WTC11 (cell line): ENCODE data around the gene MED12L.

Experiments
- CTCF ChIP-seq: fragments of 200-600 bp; IDR thresholded peaks from 2 replicates; pipeline ENCODE4 v1.8.0; 2022; ENCODE audit warnings: antibody characterized with exemption
- NFATC4 ChIP-seq: fragments of 250-450 bp; sonication (Bioruptor Pico); IDR thresholded peaks from 2 replicates; pipeline ENCODE4 v1.9.0; 2021; ENCODE audit warnings: mild to moderate bottlenecking
- SP1 ChIP-seq: sonication (generic); formaldehyde crosslinking; conservative IDR thresholded peaks from 2 replicates; pipeline ENCODE4 v1.8.1; 2022; ENCODE audit warnings: missing genetic modification reagents
- TF ChIP-seq, protein P1 (sequence below): sonication (generic); formaldehyde crosslinking; IDR thresholded peaks from 2 replicates; pipeline ENCODE4 v1.8.1; 2023; ENCODE audit warnings: mild to moderate bottlenecking, missing genetic modification reagents, borderline replicate concordance

- TF ChIP-seq, protein P1, sequence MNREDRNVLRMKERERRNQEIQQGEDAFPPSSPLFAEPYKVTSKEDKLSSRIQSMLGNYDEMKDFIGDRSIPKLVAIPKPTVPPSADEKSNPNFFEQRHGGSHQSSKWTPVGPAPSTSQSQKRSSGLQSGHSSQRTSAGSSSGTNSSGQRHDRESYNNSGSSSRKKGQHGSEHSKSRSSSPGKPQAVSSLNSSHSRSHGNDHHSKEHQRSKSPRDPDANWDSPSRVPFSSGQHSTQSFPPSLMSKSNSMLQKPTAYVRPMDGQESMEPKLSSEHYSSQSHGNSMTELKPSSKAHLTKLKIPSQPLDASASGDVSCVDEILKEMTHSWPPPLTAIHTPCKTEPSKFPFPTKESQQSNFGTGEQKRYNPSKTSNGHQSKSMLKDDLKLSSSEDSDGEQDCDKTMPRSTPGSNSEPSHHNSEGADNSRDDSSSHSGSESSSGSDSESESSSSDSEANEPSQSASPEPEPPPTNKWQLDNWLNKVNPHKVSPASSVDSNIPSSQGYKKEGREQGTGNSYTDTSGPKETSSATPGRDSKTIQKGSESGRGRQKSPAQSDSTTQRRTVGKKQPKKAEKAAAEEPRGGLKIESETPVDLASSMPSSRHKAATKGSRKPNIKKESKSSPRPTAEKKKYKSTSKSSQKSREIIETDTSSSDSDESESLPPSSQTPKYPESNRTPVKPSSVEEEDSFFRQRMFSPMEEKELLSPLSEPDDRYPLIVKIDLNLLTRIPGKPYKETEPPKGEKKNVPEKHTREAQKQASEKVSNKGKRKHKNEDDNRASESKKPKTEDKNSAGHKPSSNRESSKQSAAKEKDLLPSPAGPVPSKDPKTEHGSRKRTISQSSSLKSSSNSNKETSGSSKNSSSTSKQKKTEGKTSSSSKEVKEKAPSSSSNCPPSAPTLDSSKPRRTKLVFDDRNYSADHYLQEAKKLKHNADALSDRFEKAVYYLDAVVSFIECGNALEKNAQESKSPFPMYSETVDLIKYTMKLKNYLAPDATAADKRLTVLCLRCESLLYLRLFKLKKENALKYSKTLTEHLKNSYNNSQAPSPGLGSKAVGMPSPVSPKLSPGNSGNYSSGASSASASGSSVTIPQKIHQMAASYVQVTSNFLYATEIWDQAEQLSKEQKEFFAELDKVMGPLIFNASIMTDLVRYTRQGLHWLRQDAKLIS: no peak
- no peak for TF ChIP-seq SP1 (CRISPR knock-in tag)
- no peak for TF ChIP-seq NFATC4
- TF ChIP-seq CTCF: no peak
Measured at GRCh38 chr3:151227266-151227806, 141.9 kb downstream of the MED12L start.
